Endodermal cell (in vitro differentiated cells): Measurements from ENCODE around the gene FNDC8. TPM values are rescaled to one million over a fixed set of nuclear protein-coding genes. Genes with fewer than 3 reads are reported as not detected.

Experiments used
- DNase-seq: peaks from one replicate; pipeline ENCODE4 v3.0.0-alpha.2; 2017
- H3K27ac ChIP-seq: 2 replicates; pipeline ENCODE4 v1.5.1; 2013; ENCODE audit warnings: mild to moderate bottlenecking, low read depth, low read length, moderate library complexity
- H3K27me3 ChIP-seq: 2 replicates; pipeline ENCODE4 v1.6.1; 2013; ENCODE audit warnings: mild to moderate bottlenecking, low read length, moderate library complexity; ENCODE audit not compliant: insufficient read depth, control insufficient read depth, poor library complexity, severe bottlenecking
- H3K36me3 ChIP-seq: 2 replicates; pipeline ENCODE4 v1.7.0; 2013; ENCODE audit warnings: mild to moderate bottlenecking, low read length, moderate library complexity; ENCODE audit not compliant: control insufficient read depth, insufficient read depth
- H3K4me1 ChIP-seq: one replicate; pipeline ENCODE4 v1.7.0; 2013; ENCODE audit warnings: low read length; ENCODE audit not compliant: control insufficient read depth, insufficient read depth
- H3K4me3 ChIP-seq: 2 replicates; pipeline ENCODE4 v1.5.1; 2013; ENCODE audit warnings: mild to moderate bottlenecking, low read length, moderate library complexity
- H3K9ac ChIP-seq: 2 replicates; pipeline ENCODE4 v1.6.1; 2013; ENCODE audit warnings: mild to moderate bottlenecking, low read length, moderate library complexity; ENCODE audit not compliant: poor library complexity, severe bottlenecking; ENCODE audit errors: extremely low read depth
- H3K9me3 ChIP-seq: 2 replicates; pipeline ENCODE4 v1.6.1; 2013; ENCODE audit warnings: mild to moderate bottlenecking, low read length, moderate library complexity; ENCODE audit not compliant: control insufficient read depth
- H3K27ac Mint-ChIP-seq: 2 replicates; pipeline ENCODE4 v1.8.0; 2020; ENCODE audit warnings: mixed read lengths
- H3K27me3 Mint-ChIP-seq: 2 replicates; pipeline ENCODE4 v1.8.0; 2021; ENCODE audit warnings: mild to moderate bottlenecking, mixed read lengths; ENCODE audit not compliant: insufficient read depth
- H3K36me3 Mint-ChIP-seq: 2 replicates; pipeline ENCODE4 v1.8.0; 2020; ENCODE audit warnings: low read depth, mixed read lengths
- H3K4me1 Mint-ChIP-seq: 2 replicates; pipeline ENCODE4 v1.8.0; 2020; ENCODE audit warnings: mixed read lengths
- H3K4me3 Mint-ChIP-seq: 2 replicates; pipeline ENCODE4 v1.8.0; 2020; ENCODE audit warnings: mild to moderate bottlenecking, moderate library complexity, mixed read lengths
- H3K9me3 Mint-ChIP-seq: 2 replicates; pipeline ENCODE4 v1.8.0; 2020; ENCODE audit warnings: mild to moderate bottlenecking, mixed read lengths
- CTCF ChIP-seq: fragments of 200-600 bp; sonication (generic); conservative IDR thresholded peaks from 2 replicates; pipeline ENCODE4 v1.5.0; 2021; ENCODE audit warnings: antibody characterized with exemption, mild to moderate bottlenecking
- WGBS, 2 experiments: methylation state at CpG; one replicate each; pipeline versions ENCODE4 v1.1.5 to v1.1.7; 2013; ENCODE audit warnings: missing lambda C conversion rate in 2 of 2, mixed read lengths in 1 of 2; ENCODE audit not compliant: insufficient coverage in 1 of 2, insufficient read length in 1 of 2; 5-methylcytosine and 5-hydroxymethylcytosine counted together
- long read RNA-seq, 4 experiments: library from polyadenylated mRNA in 2 of 4; library from RNA in 1 of 4; library from capped mRNA in 1 of 4; stranded (forward) in 3 of 4; unstranded in 1 of 4; transcript quantifications; one replicate each; pipeline ENCODE4 v2.0.0, GENCODE V29; 2020 to 2021; ENCODE audit warnings: inconsistent platforms in 1 of 4
- polyA plus RNA-seq, 2 experiments: library from polyadenylated mRNA; stranded (reverse); fragments of 50-300 nt; gene quantifications; one replicate each; pipeline ENCODE4 v1.2.3, GENCODE V29; 2013
- total RNA-seq, 2 donors: library from RNA; stranded (reverse); fragmentation: NEBNext Ultra II Directional in 1 of 2; extraction: Animal tissue kit (Norgen Biotek cat#: 25700) in 1 of 2; gene quantifications; 2 replicates in 1 of 2; 3 replicates in 1 of 2; pipeline ENCODE4 v1.2.1, GENCODE V29; 2021

FNDC8 gene
- total RNA-seq = not detected
- not detected for polyA plus RNA-seq (2013, experiment 1 of 2)
- not detected for polyA plus RNA-seq (2013, experiment 2 of 2)
- long read RNA-seq, experiment 1, partial matches to known transcripts = 0 of 1 reads
- long read RNA-seq, experiment 1, other reads (novel, unspliced or antisense) = 1 of 1 reads
- long read RNA-seq, experiment 2 = 0 reads
- long read RNA-seq, experiment 3 = 0 reads
- long read RNA-seq, experiment 4 = 0 reads

DNA sequence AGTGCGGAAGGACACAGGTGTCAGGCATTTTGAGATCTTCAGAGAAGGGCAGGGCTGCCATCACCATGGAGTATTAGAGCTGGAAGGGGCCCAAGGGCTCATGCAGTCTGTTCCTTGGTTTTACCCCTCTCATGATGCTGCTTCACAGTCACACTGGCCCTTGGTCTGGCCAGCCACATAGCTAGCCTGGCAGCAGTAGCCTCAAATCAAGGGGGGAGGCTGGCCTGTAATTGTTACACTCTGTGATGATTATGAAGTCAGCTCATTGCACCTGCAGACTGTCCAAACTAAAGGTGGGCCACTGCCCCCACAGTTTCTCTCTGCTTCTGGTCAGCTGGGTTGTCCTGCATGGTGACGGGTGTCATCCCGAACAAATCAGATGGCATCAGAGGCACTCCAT, at the start of gene FNDC8:
TSS of gene FNDC8 (plus strand) at position 301 of the 400 bp plus-strand sequence. CDS start at position 380, 79 bp downstream.
- Mint-ChIP-seq H3K27ac (no peak within 1 kb of the TSS), H3K9me3 (no peaks in the 10 kb centered on the region)

DNA sequence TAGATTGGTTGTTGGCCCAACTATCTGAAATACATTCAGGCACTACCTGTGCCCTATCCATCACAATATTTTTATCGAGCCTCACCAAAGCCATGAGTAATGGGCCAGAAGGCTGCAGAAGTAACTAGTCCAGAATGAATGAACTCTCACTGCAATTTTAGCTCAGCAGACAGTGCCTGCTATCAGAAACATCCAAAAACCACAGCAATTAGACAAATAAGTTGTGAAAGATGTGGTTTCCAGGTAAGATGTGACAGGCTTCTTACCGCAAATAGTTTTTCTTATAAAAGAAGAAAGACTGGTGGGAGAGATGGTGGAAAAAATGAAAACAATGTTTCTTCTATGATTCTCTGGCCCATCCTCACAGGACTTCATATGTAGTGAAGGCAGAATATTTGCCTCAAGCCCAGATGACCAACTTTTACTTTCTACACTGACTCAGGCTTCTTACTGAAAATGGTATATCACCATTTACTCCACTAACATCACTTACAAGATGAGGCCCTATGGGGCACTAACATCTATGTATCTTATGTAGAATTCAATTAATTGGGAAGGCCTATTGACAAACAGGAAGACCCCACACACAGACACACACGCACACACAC, 48.1 kb upstream of the FNDC8 start:
- peaks cover 11% of the 10 kb centered on the region for H3K36me3 Mint-ChIP-seq
- Histone ChIP-seq H3K36me3 (no peaks in the 10 kb centered on the region), H3K4me3 (no peak overlapping the region), H3K9me3 (no peaks in the 10 kb centered on the region), H3K4me1 (peaks cover 23% of the 10 kb centered on the region), H3K27me3 (no peaks in the 10 kb centered on the region), H3K9ac (no peak overlapping the region), H3K27ac (no peak overlapping the region)
- TF ChIP-seq CTCF = no peak
- WGBS, 2 experiments = 94 to 100% methylated on average over 1 to 3 of the region's 3 CpGs
- no peak overlapping the region for H3K27ac Mint-ChIP-seq
- H3K9me3 Mint-ChIP-seq = no peaks in the 10 kb centered on the region
- DNase-seq = no peak
- H3K27me3 Mint-ChIP-seq = no peaks in the 10 kb centered on the region
- H3K4me1 Mint-ChIP-seq = peaks cover 50% of the 10 kb centered on the region
- no peak overlapping the region for H3K4me3 Mint-ChIP-seq

More for the DNA sequence above, at the start of gene FNDC8:
- TF ChIP-seq CTCF = no peak
- H3K27me3 Mint-ChIP-seq = peaks cover 28% of the 10 kb centered on the region
- H3K36me3 Mint-ChIP-seq = peaks cover 8% of the 10 kb centered on the region
- no peak within 1 kb of the TSS for H3K4me3 Mint-ChIP-seq
- 95% methylated on average over 3 of the region's 3 CpGs; no CpG with 5 or more reads in 1 of the 2 experiments for WGBS, 2 experiments
- no peak for DNase-seq
- Histone ChIP-seq H3K27ac (no peak within 1 kb of the TSS), H3K27me3 (peaks cover 14% of the 10 kb centered on the region), H3K4me1 (no peaks in the 10 kb centered on the region), H3K4me3 (no peak within 1 kb of the TSS), H3K9me3 (no peaks in the 10 kb centered on the region), H3K9ac (no peak within 1 kb of the TSS), H3K36me3 (no peaks in the 10 kb centered on the region)
- H3K4me1 Mint-ChIP-seq = peaks cover 14% of the 10 kb centered on the region

- H3K36me3 Mint-ChIP-seq = peaks cover 11% of the 10 kb centered on the region
- Histone ChIP-seq H3K9ac (no peak overlapping the region), H3K4me1 (peaks cover 23% of the 10 kb centered on the region), H3K27me3 (no peaks in the 10 kb centered on the region), H3K4me3 (no peak overlapping the region), H3K36me3 (no peaks in the 10 kb centered on the region), H3K27ac (no peak overlapping the region), H3K9me3 (no peaks in the 10 kb centered on the region)
- H3K27ac Mint-ChIP-seq = no peak overlapping the region
- H3K4me3 Mint-ChIP-seq = no peak overlapping the region
- H3K4me1 Mint-ChIP-seq = peaks cover 43% of the 10 kb centered on the region
- no peak for DNase-seq
- no peak for TF ChIP-seq CTCF
- H3K27me3 Mint-ChIP-seq = no peaks in the 10 kb centered on the region
- WGBS, 2 experiments = 89 to 94% methylated on average over 3 to 5 of the region's 5 CpGs
- no peaks in the 10 kb centered on the region for H3K9me3 Mint-ChIP-seq
Observed at GRCh38 chr17:35073991-35074627, 47.3 kb upstream of the FNDC8 start.
